NCI-H524 treated with DMSO at 0.1 percent for 48 hours (cell line): Measurements from ENCODE around the gene FUZ.

Experiments
- DNase-seq: peaks from one replicate; lab custom pipeline; 2025; lab: John Stamatoyannopoulos, UW

The FUZ gene

GRCh38 chr19:49812997-49813861 is at the start of gene FUZ:
Gene FUZ, minus strand, starts transcription at chr19:49813292. Its CDS starts 186 bp downstream, at chr19:49813106.
- peak; percentile 97 for DNase-seq

- DNase-seq = no peak
These were observed 49.5 kb upstream of the FUZ start for GRCh38 chr19:49862391-49863253.

GRCh38 chr19:49861541-49862378 is 48.7 kb upstream of the FUZ start:
- DNase-seq = no peak

GRCh38 chr19:49861107-49861506 is 48.0 kb upstream of the FUZ start:
- no peak for DNase-seq

- no peak for DNase-seq
These were observed 47.4 kb upstream of the FUZ start for GRCh38 chr19:49860336-49861102.

GRCh38 chr19:49859682-49860335 is 46.7 kb upstream of the FUZ start:
- no peak for DNase-seq

GRCh38 chr19:49858088-49858985 is 45.2 kb upstream of the FUZ start:
- no peak for DNase-seq

GRCh38 chr19:49857838-49858087 is 44.7 kb upstream of the FUZ start:
- DNase-seq = no peak

GRCh38 chr19:49857061-49857837 is 44.2 kb upstream of the FUZ start:
- no peak for DNase-seq

- no peak for DNase-seq
These were observed 43.5 kb upstream of the FUZ start for GRCh38 chr19:49856574-49857021.

- DNase-seq = no peak
These were observed 42.8 kb upstream of the FUZ start for GRCh38 chr19:49855676-49856573.

- DNase-seq = no peak
These were observed 42.2 kb upstream of the FUZ start for GRCh38 chr19:49855277-49855675.

- DNase-seq = no peak
These were observed 41.5 kb upstream of the FUZ start for GRCh38 chr19:49854378-49855263.

GRCh38 chr19:49853852-49854377 is 40.8 kb upstream of the FUZ start:
- no peak for DNase-seq

- DNase-seq = no peak
These were observed 39.6 kb upstream of the FUZ start for GRCh38 chr19:49852631-49853126.

- no peak for DNase-seq
These were observed 38.6 kb upstream of the FUZ start for GRCh38 chr19:49851456-49852259.
